Transverse colon (tissue), 4 donors: Measurements from ENCODE around the gene SIRT2.
"Not testable (repeated sequence)": the region's sequence is repeated elsewhere in the genome, so short reads cannot be mapped to it uniquely, and the experiment has no call there.

Source experiments
- CTCF ChIP-seq, 5 experiments: fragments of 200-600 bp in 3 of 5; fragments of 450-650 bp in 2 of 5; sonication (generic) in 3 of 5; IDR thresholded peaks; 1 replicate in 2 of 5; 2 replicates in 3 of 5; pipeline ENCODE4 v1.5.1; 2016 to 2017; ENCODE audit warnings: antibody characterized with exemption in 5 of 5, inconsistent platforms in 3 of 5, mild to moderate bottlenecking in 2 of 5, moderate library complexity in 1 of 5
- POLR2A ChIP-seq: fragments of 450-650 bp; IDR thresholded peaks from one replicate; pipeline ENCODE4 v1.6.1; 2016; ENCODE audit warnings: antibody characterized with exemption, mild to moderate bottlenecking, moderate library complexity
- POLR2AphosphoS5 ChIP-seq, 3 donors: sonication (generic); formaldehyde crosslinking; IDR thresholded peaks; one replicate each; pipeline ENCODE4 v1.6.1; 2016; ENCODE audit warnings: antibody characterized with exemption in 3 of 3

GRCh38 chr19:38873400-38873799 is 26.0 kb downstream of the SIRT2 start:
- not testable (repeated sequence) for TF ChIP-seq CTCF (IDR thresholded peaks at IDR 0.05); POLR2AphosphoS5 (IDR thresholded peaks at IDR 0.05); POLR2A
